H9 (cell line): Measurements from ENCODE around the gene SCN10A. TPM values are rescaled to one million over a fixed set of nuclear protein-coding genes. Genes with fewer than 3 reads are reported as not detected.

Experiments
- DNase-seq: peaks from one replicate; pipeline ENCODE4 v3.0.0-alpha.2; 2017
- H2AFZ ChIP-seq: one replicate; pipeline ENCODE4 v1.6.1; 2013; ENCODE audit warnings: mild to moderate bottlenecking, low read length, control low read depth, moderate library complexity
- H2AK5ac ChIP-seq: 2 replicates; pipeline ENCODE4 v1.6.1; 2013; ENCODE audit warnings: low read length, control low read depth, mixed read lengths; ENCODE audit not compliant: insufficient read length
- H2BK120ac ChIP-seq: one replicate; pipeline ENCODE4 v1.6.1; 2013; ENCODE audit warnings: low read depth, mild to moderate bottlenecking, low read length, control low read depth, inconsistent platforms; ENCODE audit not compliant: poor library complexity, severe bottlenecking
- H2BK12ac ChIP-seq: 2 replicates; pipeline ENCODE4 v1.6.1; 2013; ENCODE audit warnings: low read length, control low read depth, mixed read lengths, low read depth; ENCODE audit not compliant: insufficient read length
- H2BK15ac ChIP-seq: 2 replicates; pipeline ENCODE4 v1.6.1; 2013; ENCODE audit warnings: low read depth, low read length, control low read depth
- H2BK20ac ChIP-seq: one replicate; pipeline ENCODE4 v1.6.1; 2013; ENCODE audit warnings: low read depth, mild to moderate bottlenecking, low read length, control low read depth, inconsistent platforms; ENCODE audit not compliant: poor library complexity, severe bottlenecking
- H2BK5ac ChIP-seq: 2 replicates; pipeline ENCODE4 v1.6.1; 2013; ENCODE audit warnings: low read length, control low read depth, mixed read lengths; ENCODE audit not compliant: insufficient read length
- H3K14ac ChIP-seq: 2 replicates; pipeline ENCODE4 v1.6.1; 2013; ENCODE audit warnings: low read length, control low read depth; ENCODE audit not compliant: insufficient read depth
- H3K18ac ChIP-seq: 2 replicates; pipeline ENCODE4 v1.6.1; 2013; ENCODE audit warnings: low read depth, mild to moderate bottlenecking, mixed read lengths, low read length, control low read depth; ENCODE audit not compliant: insufficient read length
- H3K23ac ChIP-seq: 2 replicates; pipeline ENCODE4 v1.6.1; 2013; ENCODE audit warnings: low read length, control low read depth, mixed read lengths, low read depth; ENCODE audit not compliant: insufficient read length
- H3K23me2 ChIP-seq: 2 replicates; pipeline ENCODE4 v1.6.1; 2013; ENCODE audit warnings: low read depth, mild to moderate bottlenecking, mixed read lengths, low read length, control low read depth; ENCODE audit not compliant: insufficient read length, poor library complexity, severe bottlenecking
- H3K27ac ChIP-seq: 2 replicates; pipeline ENCODE4 v1.5.1; 2013; ENCODE audit warnings: low read length, control low read depth, mixed read lengths, low read depth; ENCODE audit not compliant: insufficient read length
- H3K27me3 ChIP-seq: 2 replicates; pipeline ENCODE4 v1.6.1; 2013; ENCODE audit warnings: low read length, control low read depth, inconsistent platforms; ENCODE audit not compliant: insufficient read depth
- H3K4ac ChIP-seq: 2 replicates; pipeline ENCODE4 v1.6.1; 2013; ENCODE audit warnings: low read depth, mild to moderate bottlenecking, control low read depth, inconsistent platforms, low read length, moderate library complexity
- H3K4me1 ChIP-seq: 2 replicates; pipeline ENCODE4 v1.6.1; 2013; ENCODE audit warnings: low read length, control low read depth, inconsistent platforms; ENCODE audit not compliant: insufficient read depth
- H3K4me2 ChIP-seq: 2 replicates; pipeline ENCODE4 v1.6.1; 2013; ENCODE audit warnings: low read length, control low read depth, mixed read lengths; ENCODE audit not compliant: insufficient read length, insufficient read depth
- H3K56ac ChIP-seq: 2 replicates; pipeline ENCODE4 v1.6.1; 2013; ENCODE audit warnings: low read depth, mild to moderate bottlenecking, mixed read lengths, low read length, control low read depth; ENCODE audit not compliant: insufficient read length
- H3K79me1 ChIP-seq: 2 replicates; pipeline ENCODE4 v1.6.1; 2013; ENCODE audit warnings: low read depth, mild to moderate bottlenecking, moderate library complexity, low read length, control low read depth, inconsistent platforms; ENCODE audit not compliant: insufficient read depth, poor library complexity, severe bottlenecking
- H3K79me2 ChIP-seq: 2 replicates; pipeline ENCODE4 v1.6.1; 2013; ENCODE audit warnings: low read length, control low read depth, inconsistent platforms; ENCODE audit not compliant: insufficient read depth
- H3K9ac ChIP-seq: 2 replicates; pipeline ENCODE4 v1.6.1; 2013; ENCODE audit warnings: low read length, control low read depth, mixed read lengths; ENCODE audit not compliant: insufficient read length; ENCODE audit errors: extremely low read depth
- H3K9me3 ChIP-seq: one replicate; pipeline ENCODE4 v1.6.1; 2013; ENCODE audit warnings: low read depth, low read length, inconsistent platforms; ENCODE audit not compliant: control insufficient read depth
- H3T11ph ChIP-seq: one replicate; pipeline ENCODE4 v1.6.1; 2013; ENCODE audit warnings: mild to moderate bottlenecking, low read length, control low read depth, inconsistent platforms
- H4K20me1 ChIP-seq: one replicate; pipeline ENCODE4 v1.6.1; 2013; ENCODE audit not compliant: control insufficient read depth, insufficient read length, insufficient read depth
- H4K5ac ChIP-seq: 2 replicates; pipeline ENCODE4 v1.6.1; 2013; ENCODE audit warnings: low read depth, mild to moderate bottlenecking, mixed read lengths, low read length, control low read depth; ENCODE audit not compliant: insufficient read length
- H4K8ac ChIP-seq: replicated peaks from 2 replicates; pipeline ENCODE4 v1.6.1; 2013; ENCODE audit warnings: low read length, control low read depth, mixed read lengths, low read depth; ENCODE audit not compliant: insufficient read length
- H4K91ac ChIP-seq: 2 replicates; pipeline ENCODE4 v1.6.1; 2013; ENCODE audit warnings: low read depth, mild to moderate bottlenecking, moderate library complexity, mixed read lengths, low read length, control low read depth; ENCODE audit not compliant: insufficient read length
- H3K27ac Mint-ChIP-seq, 3 experiments: 2 replicates in 2 of 3; 3 replicates in 1 of 3; pipeline ENCODE4 v1.8.0; 2020 to 2021; ENCODE audit warnings: mixed read lengths in 3 of 3, mild to moderate bottlenecking in 1 of 3, moderate library complexity in 1 of 3
- H3K27me3 Mint-ChIP-seq: 2 replicates; pipeline ENCODE4 v1.8.0; 2021; ENCODE audit warnings: low read depth, mild to moderate bottlenecking, moderate library complexity, mixed read lengths
- H3K36me3 Mint-ChIP-seq, 3 experiments: 2 replicates in 2 of 3; 3 replicates in 1 of 3; pipeline ENCODE4 v1.8.0; 2020 to 2021; ENCODE audit warnings: low read depth in 3 of 3, mixed read lengths in 3 of 3; ENCODE audit not compliant: insufficient read depth in 1 of 3
- H3K4me1 Mint-ChIP-seq, 2 experiments: 2 replicates each; pipeline ENCODE4 v1.8.0; 2020; ENCODE audit warnings: mixed read lengths in 2 of 2
- H3K4me3 Mint-ChIP-seq, 2 experiments: 2 replicates in 1 of 2; 3 replicates in 1 of 2; pipeline ENCODE4 v1.8.0; 2020 to 2021; ENCODE audit warnings: mild to moderate bottlenecking in 2 of 2, mixed read lengths in 2 of 2, moderate library complexity in 1 of 2
- H3K9me3 Mint-ChIP-seq, 2 experiments: 2 replicates in 1 of 2; 3 replicates in 1 of 2; pipeline ENCODE4 v1.8.0; 2020; ENCODE audit warnings: mild to moderate bottlenecking in 2 of 2, mixed read lengths in 2 of 2, moderate library complexity in 1 of 2
- WGBS: extraction: QIAGEN DNeasy Blood & Tissue Kit; methylation state at CpG from one replicate; pipeline ENCODE4 v1.1.7; 2013; ENCODE audit warnings: missing lambda C conversion rate, low lambda C conversion rate, mixed read lengths; ENCODE audit not compliant: insufficient read length; ENCODE audit errors: extremely low coverage; 5-methylcytosine and 5-hydroxymethylcytosine counted together
- total RNA-seq: library from RNA; stranded (reverse); gene quantifications from 2 replicates; pipeline ENCODE4 v1.2.1, GENCODE V29; 2021
- TF ChIP-seq, protein P1 (sequence below): fragments of 200-600 bp; sonication (generic); conservative IDR thresholded peaks from 3 replicates; pipeline ENCODE4 v1.8.0; 2021; ENCODE audit warnings: antibody characterized with exemption, mild to moderate bottlenecking

The SCN10A gene
- total RNA-seq, 1 experiment from 2014 or later, result not detected

DNA sequence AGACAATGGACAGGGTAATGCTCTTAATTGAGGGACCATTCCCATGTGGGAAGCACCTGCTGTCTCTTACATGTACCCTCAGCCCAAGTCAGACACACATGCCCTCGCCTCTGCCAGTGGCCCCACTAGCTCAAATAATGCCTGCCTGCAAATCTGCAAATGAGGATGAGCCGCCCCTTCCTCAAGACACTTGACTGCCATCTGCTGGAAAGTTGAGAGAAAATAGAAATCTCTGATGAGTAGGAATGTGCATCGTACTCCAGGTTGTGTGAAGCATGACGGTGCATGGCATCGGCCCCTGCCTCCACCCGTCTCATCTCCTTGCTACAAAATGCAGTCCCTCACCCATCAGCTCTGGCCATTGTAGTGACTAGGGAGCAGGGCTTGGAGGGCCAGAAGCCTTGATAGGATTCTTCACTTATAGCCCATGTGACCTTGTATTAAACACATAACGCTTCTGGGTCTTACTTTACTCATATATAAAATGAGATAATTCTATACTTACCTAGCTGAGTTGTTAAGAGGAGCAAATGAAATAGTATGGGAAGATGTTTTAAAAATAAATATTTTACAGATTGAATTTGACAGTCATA is 160.2 kb downstream of the SCN10A start:
- Histone ChIP-seq H2AFZ (no peak overlapping the region), H3K4me2 (no peak overlapping the region), H2BK15ac (no peak overlapping the region), H2BK12ac (no peak overlapping the region), H3K23me2 (peaks cover 3% of the 10 kb centered on the region), H3K9ac (no peak overlapping the region), H3K79me2 (no peaks in the 10 kb centered on the region), H4K91ac (no peak overlapping the region), H2BK20ac (no peak overlapping the region), H3T11ph (no peak overlapping the region), H3K23ac (no peak overlapping the region), H3K56ac (no peak overlapping the region), H2BK5ac (no peak overlapping the region), H4K5ac (no peak overlapping the region), H4K8ac (no peak overlapping the region), H3K4me1 (peaks cover 3% of the 10 kb centered on the region), H4K20me1 (no peaks in the 10 kb centered on the region), H3K79me1 (no peaks in the 10 kb centered on the region), H2AK5ac (no peak overlapping the region), H3K9me3 (no peaks in the 10 kb centered on the region), H3K4ac (no peak overlapping the region), H3K14ac (no peak overlapping the region), H3K27me3 (peaks cover 4% of the 10 kb centered on the region; the same call in 1 of the 2 replicates), H3K27ac (no peak overlapping the region), H2BK120ac (no peak overlapping the region), H3K18ac (no peak overlapping the region)
- TF ChIP-seq, protein P1, sequence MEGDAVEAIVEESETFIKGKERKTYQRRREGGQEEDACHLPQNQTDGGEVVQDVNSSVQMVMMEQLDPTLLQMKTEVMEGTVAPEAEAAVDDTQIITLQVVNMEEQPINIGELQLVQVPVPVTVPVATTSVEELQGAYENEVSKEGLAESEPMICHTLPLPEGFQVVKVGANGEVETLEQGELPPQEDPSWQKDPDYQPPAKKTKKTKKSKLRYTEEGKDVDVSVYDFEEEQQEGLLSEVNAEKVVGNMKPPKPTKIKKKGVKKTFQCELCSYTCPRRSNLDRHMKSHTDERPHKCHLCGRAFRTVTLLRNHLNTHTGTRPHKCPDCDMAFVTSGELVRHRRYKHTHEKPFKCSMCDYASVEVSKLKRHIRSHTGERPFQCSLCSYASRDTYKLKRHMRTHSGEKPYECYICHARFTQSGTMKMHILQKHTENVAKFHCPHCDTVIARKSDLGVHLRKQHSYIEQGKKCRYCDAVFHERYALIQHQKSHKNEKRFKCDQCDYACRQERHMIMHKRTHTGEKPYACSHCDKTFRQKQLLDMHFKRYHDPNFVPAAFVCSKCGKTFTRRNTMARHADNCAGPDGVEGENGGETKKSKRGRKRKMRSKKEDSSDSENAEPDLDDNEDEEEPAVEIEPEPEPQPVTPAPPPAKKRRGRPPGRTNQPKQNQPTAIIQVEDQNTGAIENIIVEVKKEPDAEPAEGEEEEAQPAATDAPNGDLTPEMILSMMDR, result peak; percentile 75
- peak; percentile 64 for DNase-seq
- H3K36me3 Mint-ChIP-seq, result no peaks in the 10 kb centered on the region
- peaks cover 15% of the 10 kb centered on the region for H3K27me3 Mint-ChIP-seq
- no peak overlapping the region for H3K4me3 Mint-ChIP-seq
- peaks cover 0 to under 1% of the 10 kb centered on the region in 2 experiments; a peak in 1 of 5 replicates for H3K9me3 Mint-ChIP-seq
- no CpG with 5 or more reads among the region's 7 CpGs for WGBS
- peaks cover 28 to 30% of the 10 kb centered on the region in 2 experiments for H3K4me1 Mint-ChIP-seq
- no peak overlapping the region for H3K27ac Mint-ChIP-seq
